ENCODE measurements around the gene TMEM14A.

TMEM14A gene

GRCh38 chr6:52635049-52635577 lies 35.8 kb upstream of the TMEM14A start:
- TF ChIP-seq ZNF384 (IDR thresholded peaks at IDR 0.05) (no peak), HDGF (IDR thresholded peaks at IDR 0.05; ENCODE audit: borderline replicate concordance) (no peak), TARDBP (IDR thresholded peaks at IDR 0.05) (no peak), ELF4 (IDR thresholded peaks at IDR 0.05) (no peak)
- no peak for DNase-seq (ENCODE audit: extremely low spot score)
- ChIA-PET POLR2A (interaction anchor here (0.6 to 1.3 kb wide), 3 partner anchors 59 to 350 kb away, joined by 3 to 5 read pairs (median 3); partner anchors contain the start of genes EFHC1 and MCM3), CTCF (interaction anchor here (0.6 to 1.3 kb wide), 4 partner anchors 14 to 401 kb away, joined by 3 to 7 read pairs (median 4); no protein-coding TSS in a partner anchor)

- no peak for TF ChIP-seq NFRKB (IDR thresholded peaks at IDR 0.05)
- TF ChIP-seq L3MBTL2 (conservative IDR thresholded peaks at IDR 0.05) = no peak
- no peak for TF ChIP-seq FOXK2 (IDR thresholded peaks at IDR 0.05)
- TF ChIP-seq FOXA1 (IDR thresholded peaks at IDR 0.05) = no peak
- no peak for TF ChIP-seq SP1 (IDR thresholded peaks at IDR 0.05)
- TF ChIP-seq FOXM1 (IDR thresholded peaks at IDR 0.05; ENCODE audit: borderline replicate concordance) = no peak
- TF ChIP-seq ARNT (IDR thresholded peaks at IDR 0.05) = no peak
- POLR2A ChIA-PET = no interaction called here
- CTCF ChIA-PET = no interaction called here
- DNase-seq (ENCODE audit: extremely low spot score) = no peak
Measured at GRCh38 chr6:52636830-52637229, 34.1 kb upstream of the TMEM14A start.

- POLR2A ChIA-PET = no interaction called here
- TF ChIP-seq ELF4 (IDR thresholded peaks at IDR 0.05) (no peak), SUZ12 (IDR thresholded peaks at IDR 0.05) (no peak), FOXA1 (IDR thresholded peaks at IDR 0.05) (no peak), HDGF (IDR thresholded peaks at IDR 0.05; ENCODE audit: borderline replicate concordance) (no peak), L3MBTL2 (conservative IDR thresholded peaks at IDR 0.05) (no peak), NFRKB (IDR thresholded peaks at IDR 0.05) (no peak), BHLHE40 (IDR thresholded peaks at IDR 0.05; ENCODE audit: borderline replicate concordance) (no peak), TARDBP (IDR thresholded peaks at IDR 0.05) (no peak), FOXM1 (IDR thresholded peaks at IDR 0.05; ENCODE audit: borderline replicate concordance) (no peak), PKNOX1 (IDR thresholded peaks at IDR 0.05) (no peak), ARNT (IDR thresholded peaks at IDR 0.05) (no peak), FOXK2 (IDR thresholded peaks at IDR 0.05) (no peak), SP1 (IDR thresholded peaks at IDR 0.05) (no peak), ZNF384 (IDR thresholded peaks at IDR 0.05) (no peak), CTBP1 (IDR thresholded peaks at IDR 0.05; ENCODE audit: borderline replicate concordance) (no peak), LEF1 (IDR thresholded peaks at IDR 0.05; ENCODE audit: borderline replicate concordance) (no peak)
- CTCF ChIA-PET = interaction anchor here (3.1 kb wide), 1 partner anchor 12 kb away, joined by 23 read pairs; no protein-coding TSS in a partner anchor
- DNase-seq (ENCODE audit: extremely low spot score) = no peak
Measured at GRCh38 chr6:52639493-52639892, 31.4 kb upstream of the TMEM14A start.

GRCh38 chr6:52640170-52640569 lies 30.7 kb upstream of the TMEM14A start:
- TF ChIP-seq TARDBP (IDR thresholded peaks at IDR 0.05) (no peak), FOXA1 (IDR thresholded peaks at IDR 0.05) (no peak), ZNF384 (IDR thresholded peaks at IDR 0.05) (no peak), L3MBTL2 (conservative IDR thresholded peaks at IDR 0.05) (no peak), FOXK2 (IDR thresholded peaks at IDR 0.05) (no peak), SUZ12 (IDR thresholded peaks at IDR 0.05) (no peak), BHLHE40 (IDR thresholded peaks at IDR 0.05; ENCODE audit: borderline replicate concordance) (no peak), SP1 (IDR thresholded peaks at IDR 0.05) (no peak), LEF1 (IDR thresholded peaks at IDR 0.05; ENCODE audit: borderline replicate concordance) (no peak)
- ChIA-PET POLR2A (no interaction called here), CTCF (interaction anchor here (3.1 kb wide), 1 partner anchor 11 kb away, joined by 23 read pairs; no protein-coding TSS in a partner anchor)
- no peak for DNase-seq (ENCODE audit: extremely low spot score)

GRCh38 chr6:52640916-52641315 lies 30.0 kb upstream of the TMEM14A start:
- ChIA-PET POLR2A (interaction anchor here (1.5 kb wide), 1 partner anchor 11 kb away, joined by 3 read pairs; no protein-coding TSS in a partner anchor), CTCF (interaction anchor here (1.3 to 3.1 kb wide), 2 partner anchors 10 to 44 kb away, joined by 4 to 23 read pairs; no protein-coding TSS in a partner anchor)
- no peak for DNase-seq (ENCODE audit: extremely low spot score)
- TF ChIP-seq SUZ12 (IDR thresholded peaks at IDR 0.05) = no peak
- no peak for TF ChIP-seq ELF4 (IDR thresholded peaks at IDR 0.05)
- no peak for TF ChIP-seq PKNOX1 (IDR thresholded peaks at IDR 0.05)
- TF ChIP-seq FOXM1 (IDR thresholded peaks at IDR 0.05; ENCODE audit: borderline replicate concordance) = no peak
- TF ChIP-seq ZNF384 (IDR thresholded peaks at IDR 0.05) = no peak
- no peak for TF ChIP-seq BHLHE40 (IDR thresholded peaks at IDR 0.05; ENCODE audit: borderline replicate concordance)
- no peak for TF ChIP-seq L3MBTL2 (conservative IDR thresholded peaks at IDR 0.05)
- no peak for TF ChIP-seq LEF1 (IDR thresholded peaks at IDR 0.05; ENCODE audit: borderline replicate concordance)
- TF ChIP-seq TARDBP (IDR thresholded peaks at IDR 0.05) = no peak
- TF ChIP-seq HDGF (IDR thresholded peaks at IDR 0.05; ENCODE audit: borderline replicate concordance) = no peak
- no peak for TF ChIP-seq FOXA1 (IDR thresholded peaks at IDR 0.05)
- TF ChIP-seq SP1 (IDR thresholded peaks at IDR 0.05) = no peak
- no peak for TF ChIP-seq NFRKB (IDR thresholded peaks at IDR 0.05)
- TF ChIP-seq FOXK2 (IDR thresholded peaks at IDR 0.05) = no peak
- TF ChIP-seq CTBP1 (IDR thresholded peaks at IDR 0.05; ENCODE audit: borderline replicate concordance) = no peak
- no peak for TF ChIP-seq ARNT (IDR thresholded peaks at IDR 0.05)

- DNase-seq (ENCODE audit: extremely low spot score) = no peak
- TF ChIP-seq CTBP1 (IDR thresholded peaks at IDR 0.05; ENCODE audit: borderline replicate concordance) (no peak), FOXK2 (IDR thresholded peaks at IDR 0.05) (no peak), SP1 (IDR thresholded peaks at IDR 0.05) (no peak), NFRKB (IDR thresholded peaks at IDR 0.05) (no peak), LEF1 (IDR thresholded peaks at IDR 0.05; ENCODE audit: borderline replicate concordance) (no peak), FOXA1 (IDR thresholded peaks at IDR 0.05) (no peak), HDGF (IDR thresholded peaks at IDR 0.05; ENCODE audit: borderline replicate concordance) (no peak), ARNT (IDR thresholded peaks at IDR 0.05) (no peak), BHLHE40 (IDR thresholded peaks at IDR 0.05; ENCODE audit: borderline replicate concordance) (no peak), FOXM1 (IDR thresholded peaks at IDR 0.05; ENCODE audit: borderline replicate concordance) (no peak), TARDBP (IDR thresholded peaks at IDR 0.05) (no peak), ELF4 (IDR thresholded peaks at IDR 0.05) (no peak), L3MBTL2 (conservative IDR thresholded peaks at IDR 0.05) (no peak), PKNOX1 (IDR thresholded peaks at IDR 0.05) (no peak), ZNF384 (IDR thresholded peaks at IDR 0.05) (no peak), SUZ12 (IDR thresholded peaks at IDR 0.05) (no peak)
- POLR2A ChIA-PET = interaction anchor here (1.5 kb wide), 1 partner anchor 11 kb away, joined by 3 read pairs; no protein-coding TSS in a partner anchor
- CTCF ChIA-PET = interaction anchor here (0.6 to 3.1 kb wide), 3 partner anchors 10 to 89 kb away, joined by 4 to 23 read pairs (median 4); no protein-coding TSS in a partner anchor
Measured at GRCh38 chr6:52641388-52641787, 29.5 kb upstream of the TMEM14A start.
